SJSA1 (cell line): ENCODE measurements around the gene DAAM2. TPM values are rescaled to one million over a fixed set of nuclear protein-coding genes. Genes with fewer than 3 reads are reported as not detected.

Experiments
- DNase-seq, 2 experiments: peaks; one replicate each; pipeline ENCODE4 v3.0.0-alpha.2; 2015 to 2020; ENCODE audit warnings: low spot score in 2 of 2, low read depth in 1 of 2
- H3K27ac ChIP-seq: fragments of 250-450 bp; sonication (Bioruptor Pico); 2 replicates; pipeline ENCODE4 v1.5.1; 2020; ENCODE audit warnings: mild to moderate bottlenecking, moderate library complexity
- H3K27me3 ChIP-seq: fragments of 250-450 bp; sonication (Bioruptor Pico); replicated peaks from 2 replicates; pipeline ENCODE4 v1.5.1; 2020; ENCODE audit warnings: mild to moderate bottlenecking, moderate library complexity
- H3K36me3 ChIP-seq: fragments of 250-450 bp; sonication (Bioruptor Pico); 2 replicates; pipeline ENCODE4 v1.5.1; 2020; ENCODE audit warnings: mild to moderate bottlenecking
- H3K4me1 ChIP-seq: fragments of 250-450 bp; sonication (Bioruptor Pico); replicated peaks from 2 replicates; pipeline ENCODE4 v1.6.1; 2021; ENCODE audit warnings: mild to moderate bottlenecking
- H3K4me3 ChIP-seq: fragments of 250-450 bp; sonication (Bioruptor Pico); 2 replicates; pipeline ENCODE4 v1.5.1; 2020; ENCODE audit warnings: mild to moderate bottlenecking
- H3K9me3 ChIP-seq: fragments of 250-450 bp; sonication (Bioruptor Pico); replicated peaks from 2 replicates; pipeline ENCODE4 v1.5.1; 2020; ENCODE audit warnings: mild to moderate bottlenecking
- total RNA-seq: library from RNA; depleted of rRNA; stranded (reverse); fragments of >200 nt; shearing (Covaris generic); gene quantifications from 2 replicates; pipeline ENCODE4 v1.2.3, GENCODE V29; 2014

DAAM2 gene
- total RNA-seq, 1 experiment from 2014 or later = 0.29 TPM

- Histone ChIP-seq H3K9me3 (no peaks in the 10 kb centered on the region), H3K4me1 (no peaks in the 10 kb centered on the region), H3K27ac (no peak overlapping the region), H3K27me3 (no peaks in the 10 kb centered on the region), H3K4me3 (no peak overlapping the region), H3K36me3 (no peaks in the 10 kb centered on the region)
- DNase-seq = no peak
Measured at GRCh38 chr6:39772559-39773273, 19.5 kb upstream of the DAAM2 start.

DNA sequence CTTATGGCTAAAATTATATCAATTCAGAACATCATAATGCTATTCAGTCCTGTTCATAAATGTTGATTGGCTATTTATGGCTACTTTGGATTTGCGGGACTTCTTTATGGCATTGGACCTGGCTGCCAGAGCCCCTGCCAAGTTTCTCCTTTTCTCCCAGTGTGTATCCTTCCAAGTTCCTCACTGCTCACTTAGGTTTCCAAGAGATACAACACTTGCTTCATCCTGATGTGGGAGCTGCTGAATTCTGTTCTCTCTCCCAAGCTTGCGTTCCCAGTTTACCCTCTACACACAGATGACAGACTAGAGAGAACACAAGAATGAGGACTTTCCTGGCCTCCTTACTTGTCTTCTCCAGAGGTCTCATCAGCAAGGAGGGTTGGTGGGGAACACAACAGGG lies 18.4 kb upstream of the DAAM2 start:
- Histone ChIP-seq H3K36me3 (no peaks in the 10 kb centered on the region), H3K4me1 (no peaks in the 10 kb centered on the region), H3K27ac (no peak overlapping the region), H3K27me3 (no peaks in the 10 kb centered on the region), H3K4me3 (no peak overlapping the region), H3K9me3 (no peaks in the 10 kb centered on the region)
- DNase-seq = no peak

- Histone ChIP-seq H3K27me3 (no peaks in the 10 kb centered on the region), H3K4me3 (no peak overlapping the region)
Measured at GRCh38 chr6:39776581-39776980, 15.6 kb upstream of the DAAM2 start.

DNA sequence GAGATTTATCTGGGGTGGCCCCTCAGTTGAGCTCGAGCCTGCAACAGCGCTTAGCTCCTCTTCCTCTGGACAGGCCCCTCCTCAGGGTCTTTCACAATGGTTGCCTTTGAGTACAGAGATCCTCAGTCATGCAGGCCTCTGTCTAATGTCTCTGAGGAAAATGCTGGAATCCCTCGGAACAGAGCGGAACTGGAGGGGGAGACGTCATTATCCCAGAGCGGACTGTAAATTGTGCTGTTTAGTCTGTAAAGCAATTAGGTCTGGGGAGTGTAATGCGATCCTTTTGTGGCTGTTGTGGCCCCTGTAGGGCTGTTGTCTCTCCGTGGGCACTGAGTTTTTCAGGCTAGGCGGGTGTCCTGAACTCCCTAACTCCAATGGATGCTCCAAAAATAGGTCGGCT lies 15.0 kb upstream of the DAAM2 start:
- DNase-seq = no peak
- no peaks in the 10 kb centered on the region for H3K27me3 ChIP-seq
- H3K4me1 ChIP-seq = no peaks in the 10 kb centered on the region
- H3K4me3 ChIP-seq = no peak overlapping the region
- H3K36me3 ChIP-seq = no peaks in the 10 kb centered on the region
- no peaks in the 10 kb centered on the region for H3K9me3 ChIP-seq
- no peak overlapping the region for H3K27ac ChIP-seq

More at GRCh38 chr6:39776581-39776980, 15.6 kb upstream of the DAAM2 start:
- no peak for DNase-seq
- H3K4me1 ChIP-seq = no peaks in the 10 kb centered on the region
- no peak overlapping the region for H3K27ac ChIP-seq
- H3K9me3 ChIP-seq = no peaks in the 10 kb centered on the region
- H3K36me3 ChIP-seq = no peaks in the 10 kb centered on the region

DNA sequence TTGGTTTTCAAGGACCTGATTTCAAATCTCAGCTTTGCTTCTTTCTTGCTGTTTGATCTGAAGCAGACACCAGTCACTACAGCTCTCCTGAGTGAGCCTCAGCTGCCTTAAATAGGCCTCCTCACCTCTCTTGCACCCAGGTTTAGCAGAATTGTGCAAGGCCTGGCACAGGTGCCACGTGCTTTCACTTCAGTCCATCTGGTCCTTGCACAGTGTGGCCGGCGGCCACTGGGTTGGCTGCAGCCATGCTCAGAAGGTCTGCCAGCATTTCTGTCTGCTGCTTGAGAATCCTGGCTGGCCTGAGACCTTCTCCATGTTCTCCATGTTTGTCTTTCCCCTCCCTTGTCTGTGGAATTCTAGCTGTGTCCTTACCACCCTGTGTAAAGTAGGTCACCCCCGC lies 14.5 kb upstream of the DAAM2 start:
- H3K4me3 ChIP-seq = no peak overlapping the region
- no peaks in the 10 kb centered on the region for H3K9me3 ChIP-seq
- H3K27ac ChIP-seq = no peak overlapping the region
- DNase-seq = no peak
- H3K36me3 ChIP-seq = no peaks in the 10 kb centered on the region
- H3K4me1 ChIP-seq = no peaks in the 10 kb centered on the region
- H3K27me3 ChIP-seq = no peaks in the 10 kb centered on the region

DNA sequence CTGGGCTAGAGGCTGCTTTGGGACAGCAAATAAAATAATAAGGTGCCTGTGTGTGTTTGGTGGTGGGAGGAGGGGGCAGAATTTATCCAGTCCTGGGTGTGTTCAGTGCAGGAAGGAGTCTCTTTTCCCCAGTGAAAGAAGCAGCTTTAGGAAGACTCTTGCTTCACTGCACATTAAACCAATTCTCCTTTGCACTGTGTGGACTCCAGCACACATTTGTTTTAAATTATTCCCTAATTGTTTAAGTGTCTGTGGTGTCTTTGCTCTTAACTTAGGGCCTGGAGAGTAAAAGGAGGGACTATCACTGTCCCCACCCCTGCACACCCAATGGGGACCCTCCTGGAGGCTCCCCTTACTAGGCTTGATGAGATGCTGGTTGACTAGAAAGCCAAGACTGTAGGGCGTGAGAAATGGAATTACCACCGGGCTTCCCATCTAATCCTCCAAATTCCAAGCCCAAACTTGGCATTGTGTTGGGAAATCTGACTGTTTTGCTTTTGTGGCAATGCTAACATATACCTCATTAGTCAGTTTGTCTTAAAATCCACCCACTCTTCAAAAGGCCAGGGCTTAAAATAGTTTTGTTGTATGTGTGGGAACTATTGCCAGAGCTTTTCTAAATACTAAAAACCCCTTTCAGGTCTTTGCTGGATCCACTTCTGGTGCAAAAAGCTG lies 13.5 kb upstream of the DAAM2 start:
- H3K36me3 ChIP-seq = no peaks in the 10 kb centered on the region

DNA sequence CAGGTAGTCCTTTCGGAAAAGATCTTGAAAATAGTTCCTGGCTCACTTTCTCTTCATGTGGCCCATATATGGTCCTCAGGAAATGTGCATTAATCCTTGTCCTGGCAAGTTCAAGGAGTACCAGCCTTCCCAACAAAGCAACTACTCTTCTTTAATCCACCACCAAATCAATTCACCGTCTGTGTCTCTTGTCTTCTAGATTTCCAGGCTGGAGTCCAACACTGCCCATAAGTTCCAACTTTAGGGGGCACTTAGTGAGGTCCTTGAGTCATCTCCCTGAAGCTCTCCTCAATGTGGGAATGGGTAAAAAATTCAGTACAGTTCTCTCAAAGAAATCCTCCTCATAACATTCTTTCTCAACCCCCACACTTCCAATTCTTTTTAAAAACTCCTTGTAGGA lies 6.9 kb upstream of the DAAM2 start:
- no peaks in the 10 kb centered on the region; the same call in 1 of the 2 replicates for H3K27me3 ChIP-seq
- no peak for DNase-seq
- no peaks in the 10 kb centered on the region for H3K9me3 ChIP-seq
- H3K27ac ChIP-seq = no peak overlapping the region
- H3K4me1 ChIP-seq = no peaks in the 10 kb centered on the region
- H3K36me3 ChIP-seq = no peaks in the 10 kb centered on the region
- no peak overlapping the region for H3K4me3 ChIP-seq

More for the DNA sequence above, 13.5 kb upstream of the DAAM2 start:
- Histone ChIP-seq H3K27ac (no peak overlapping the region), H3K27me3 (no peaks in the 10 kb centered on the region), H3K4me3 (no peak overlapping the region), H3K9me3 (no peaks in the 10 kb centered on the region), H3K4me1 (no peaks in the 10 kb centered on the region)
- no peak for DNase-seq

DNA sequence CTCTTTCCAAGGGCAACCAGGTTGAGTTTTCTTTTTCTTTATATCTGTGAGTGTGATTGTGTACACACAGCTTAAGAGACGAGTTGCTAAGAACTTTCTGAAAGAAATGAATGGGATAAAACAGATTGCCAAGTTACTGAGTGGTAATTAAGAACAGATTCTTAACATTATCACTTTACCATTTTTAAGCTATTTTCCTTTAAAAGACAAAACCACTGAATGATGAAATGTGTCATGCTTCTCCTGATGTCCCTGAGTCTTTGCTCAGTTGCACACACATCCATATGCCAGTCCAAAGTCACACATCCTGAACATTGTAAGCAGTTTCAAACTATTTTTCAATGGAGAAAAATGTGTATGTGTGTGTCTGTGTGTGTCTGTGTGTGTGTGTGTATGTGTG lies 5.5 kb upstream of the DAAM2 start:
- Histone ChIP-seq H3K27me3 (no peaks in the 10 kb centered on the region; the same call in 1 of the 2 replicates), H3K9me3 (no peaks in the 10 kb centered on the region), H3K36me3 (no peaks in the 10 kb centered on the region), H3K4me1 (no peaks in the 10 kb centered on the region), H3K4me3 (no peak overlapping the region), H3K27ac (no peak overlapping the region)
- DNase-seq = no peak

- peaks cover 6% of the 10 kb centered on the region for H3K27me3 ChIP-seq
- no peak for DNase-seq
- H3K9me3 ChIP-seq = no peaks in the 10 kb centered on the region
Measured at GRCh38 chr6:39787322-39787721, 4.9 kb upstream of the DAAM2 start.

GRCh38 chr6:39790772-39791171 lies 1.4 kb upstream of the DAAM2 start:
- Histone ChIP-seq H3K4me3 (no peak overlapping the region), H3K9me3 (no peaks in the 10 kb centered on the region), H3K27me3 (peaks cover 12% of the 10 kb centered on the region), H3K27ac (no peak overlapping the region), H3K4me1 (0 out of 2 replicates have a peak, but pooled peaks cover 6% of the 10 kb centered on the region), H3K36me3 (no peaks in the 10 kb centered on the region)
- DNase-seq = no peak

More at GRCh38 chr6:39787322-39787721, 4.9 kb upstream of the DAAM2 start:
- Histone ChIP-seq H3K36me3 (no peaks in the 10 kb centered on the region), H3K4me1 (0 out of 2 replicates have a peak, but pooled peaks cover 4% of the 10 kb centered on the region), H3K27ac (no peak overlapping the region), H3K4me3 (no peak overlapping the region)

GRCh38 chr6:39791311-39791710 lies 865 bp upstream of the DAAM2 start:
- DNase-seq = no peak
- Histone ChIP-seq H3K9me3 (no peaks in the 10 kb centered on the region), H3K27me3 (peaks cover 12% of the 10 kb centered on the region), H3K36me3 (no peaks in the 10 kb centered on the region), H3K4me3 (no peak overlapping the region), H3K4me1 (0 out of 2 replicates have a peak, but pooled peaks cover 6% of the 10 kb centered on the region), H3K27ac (no peak overlapping the region)

- peak in 1 of 2 experiments; percentile 36 for DNase-seq
- no peaks in the 10 kb centered on the region for H3K36me3 ChIP-seq
- H3K27me3 ChIP-seq = peaks cover 12% of the 10 kb centered on the region
- H3K4me3 ChIP-seq = peak overlapping the region; percentile 14; the same call in 1 of the 2 replicates
- 0 out of 2 replicates have a peak, but pooled peaks cover 6% of the 10 kb centered on the region for H3K4me1 ChIP-seq
- no peak overlapping the region for H3K27ac ChIP-seq
- H3K9me3 ChIP-seq = no peaks in the 10 kb centered on the region
Measured at GRCh38 chr6:39792540-39793450, 619 bp downstream of the DAAM2 start.

GRCh38 chr6:39793516-39793915 lies 1.3 kb downstream of the DAAM2 start:
- DNase-seq = no peak
- H3K4me1 ChIP-seq = 0 out of 2 replicates have a peak, but pooled peaks cover 6% of the 10 kb centered on the region
- no peak overlapping the region for H3K4me3 ChIP-seq
- no peaks in the 10 kb centered on the region for H3K9me3 ChIP-seq
- peaks cover 12% of the 10 kb centered on the region for H3K27me3 ChIP-seq
- H3K36me3 ChIP-seq = no peaks in the 10 kb centered on the region
- H3K27ac ChIP-seq = no peak overlapping the region
